Gastroesophageal sphincter (tissue), 4 donors: Measurements from ENCODE around the gene NREP. TPM values are rescaled to one million over a fixed set of nuclear protein-coding genes. Genes with fewer than 3 reads are reported as not detected.

Experiments used
- ATAC-seq: fragments of 150-250 bp; one replicate; pipeline ENCODE4 v1.9.1; 2016; ENCODE audit warnings: mild to moderate bottlenecking, moderate library complexity
- H3K27ac ChIP-seq, 4 donors: fragments of 200-600 bp; sonication (generic) in 3 of 4; 1 replicate in 3 of 4; 2 replicates in 1 of 4; pipeline ENCODE4 v1.5.1; 2016 to 2019
- H3K27me3 ChIP-seq: fragments of 200-600 bp; sonication (generic); one replicate; pipeline ENCODE4 v1.5.1; 2019
- H3K36me3 ChIP-seq, 2 donors: fragments of 200-600 bp; sonication (generic); one replicate each; pipeline ENCODE4 v1.5.1; 2019; ENCODE audit warnings: control low read depth in 1 of 2
- H3K4me1 ChIP-seq, 3 donors: fragments of 200-600 bp; sonication (generic); 1 replicate in 2 of 3; 2 replicates in 1 of 3; pipeline ENCODE4 v1.5.1; 2016 to 2019; ENCODE audit warnings: control low read depth in 2 of 3
- H3K4me3 ChIP-seq, 2 donors: fragments of 200-600 bp; sonication (generic); one replicate each; pipeline ENCODE4 v1.5.1; 2019; ENCODE audit warnings: mild to moderate bottlenecking in 1 of 2, moderate library complexity in 1 of 2
- H3K9me3 ChIP-seq, 3 donors: fragments of 200-600 bp; sonication (generic); one replicate each; pipeline ENCODE4 v1.5.1; 2017 to 2019; ENCODE audit warnings: control low read depth in 2 of 3
- CTCF ChIP-seq, 4 experiments: fragments of 200-600 bp in 2 of 4; fragments of 450-650 bp in 2 of 4; sonication (generic) in 1 of 4; IDR thresholded peaks; one replicate each; pipeline ENCODE4 v1.5.1; 2017 to 2019; ENCODE audit warnings: antibody characterized with exemption in 4 of 4, mild to moderate bottlenecking in 2 of 4, moderate library complexity in 2 of 4
- EP300 ChIP-seq: sonication (generic); formaldehyde crosslinking; IDR thresholded peaks from one replicate; pipeline ENCODE4 v1.6.1; 2017; ENCODE audit warnings: antibody characterized with exemption, mild to moderate bottlenecking
- POLR2A ChIP-seq, 2 donors: fragments of 450-650 bp; IDR thresholded peaks; one replicate each; pipeline ENCODE4 v1.6.1; 2017; ENCODE audit warnings: antibody characterized with exemption in 2 of 2, mild to moderate bottlenecking in 2 of 2, moderate library complexity in 1 of 2
- POLR2AphosphoS5 ChIP-seq: sonication (generic); formaldehyde crosslinking; IDR thresholded peaks from one replicate; pipeline ENCODE4 v1.6.1; 2017; ENCODE audit warnings: antibody characterized with exemption
- WGBS, 2 donors: methylation state at CpG; one replicate each; pipeline ENCODE4 v1.1.5; 2018; ENCODE audit warnings: low coverage in 1 of 2; 5-methylcytosine and 5-hydroxymethylcytosine counted together
- total RNA-seq, 4 donors: library from RNA; depleted of rRNA; stranded (reverse); fragments of >200 nt; gene quantifications; one replicate each; pipeline ENCODE4 v1.1.0, GENCODE V29; 2016

NREP gene
- total RNA-seq, 4 donors from 2014 or later = 8.3 to 24.7 (median 19.0) TPM

- TF ChIP-seq EP300 (no peak), POLR2AphosphoS5 (no peak), CTCF (IDR thresholded peaks at IDR 0.05) (no peak), POLR2A (IDR thresholded peaks at IDR 0.05) (no peak)
- no peak for ATAC-seq
- H3K4me3 ChIP-seq = no peak overlapping the region
- no peaks in the 10 kb centered on the region for H3K27me3 ChIP-seq
- no peaks in the 10 kb centered on the region for H3K9me3 ChIP-seq
- H3K36me3 ChIP-seq = no peaks in the 10 kb centered on the region
- H3K27ac ChIP-seq = no peak overlapping the region
- H3K4me1 ChIP-seq = peaks cover under 1 to 6% (median under 1%) of the 10 kb centered on the region in 3 donors
- WGBS, 2 donors = 96 to 100% methylated on average over 4 of the region's 4 CpGs
Measured at GRCh38 chr5:111769541-111769940, 12.5 kb upstream of the NREP start.

- no peak for ATAC-seq
- no peaks in the 10 kb centered on the region for H3K36me3 ChIP-seq
- no peak overlapping the region for H3K27ac ChIP-seq
- H3K27me3 ChIP-seq = no peaks in the 10 kb centered on the region
- no peaks in the 10 kb centered on the region for H3K4me1 ChIP-seq
- no peak overlapping the region for H3K4me3 ChIP-seq
- H3K9me3 ChIP-seq = no peaks in the 10 kb centered on the region
- TF ChIP-seq POLR2A (IDR thresholded peaks at IDR 0.05) (no peak), CTCF (IDR thresholded peaks at IDR 0.05) (no peak), POLR2AphosphoS5 (no peak), EP300 (no peak)
- 86 to 88% methylated on average over 8 of the region's 8 CpGs for WGBS, 2 donors
Measured at GRCh38 chr5:111765613-111766571, 8.9 kb upstream of the NREP start.

GRCh38 chr5:111764019-111764418 lies 7.0 kb upstream of the NREP start:
- no peak for ATAC-seq
- H3K9me3 ChIP-seq = no peaks in the 10 kb centered on the region
- no peak for TF ChIP-seq CTCF (IDR thresholded peaks at IDR 0.05)
- TF ChIP-seq POLR2AphosphoS5 = no peak
- no peak for TF ChIP-seq POLR2A (IDR thresholded peaks at IDR 0.05)
- TF ChIP-seq EP300 = no peak

DNA sequence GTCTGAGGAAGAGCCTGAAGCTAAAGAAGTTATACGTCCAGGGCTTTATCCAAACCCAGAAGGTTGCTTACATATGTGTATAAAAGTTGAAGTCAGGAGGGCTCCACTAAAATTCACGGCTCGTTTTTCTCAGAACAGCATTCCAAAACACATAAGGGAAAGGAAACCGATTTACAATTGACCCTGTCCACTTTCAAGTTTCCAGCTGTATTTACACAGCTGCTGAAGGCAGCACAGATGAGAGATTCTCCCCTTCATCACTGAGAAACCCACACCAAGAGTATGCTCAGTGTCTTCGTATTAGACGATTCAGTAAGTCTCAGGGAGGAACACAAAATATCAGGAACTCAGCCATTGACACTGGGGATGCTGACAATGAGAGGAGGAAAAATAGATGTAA lies 5.9 kb upstream of the NREP start:
- no peak for ATAC-seq
- Histone ChIP-seq H3K36me3 (no peaks in the 10 kb centered on the region), H3K27me3 (no peaks in the 10 kb centered on the region), H3K27ac (no peak overlapping the region), H3K4me1 (peaks cover 0 to 10% (median 0%) of the 10 kb centered on the region in 3 donors), H3K9me3 (no peaks in the 10 kb centered on the region), H3K4me3 (no peak overlapping the region)
- WGBS, 2 donors = 40 to 49% methylated on average over 1 to 6 of the region's 6 CpGs
- no peak for TF ChIP-seq CTCF (IDR thresholded peaks at IDR 0.05)

More at GRCh38 chr5:111764019-111764418, 7.0 kb upstream of the NREP start:
- H3K27me3 ChIP-seq = no peaks in the 10 kb centered on the region
- H3K4me1 ChIP-seq = no peaks in the 10 kb centered on the region
- no peaks in the 10 kb centered on the region for H3K36me3 ChIP-seq
- no peak overlapping the region for H3K27ac ChIP-seq
- H3K4me3 ChIP-seq = no peak overlapping the region

DNA sequence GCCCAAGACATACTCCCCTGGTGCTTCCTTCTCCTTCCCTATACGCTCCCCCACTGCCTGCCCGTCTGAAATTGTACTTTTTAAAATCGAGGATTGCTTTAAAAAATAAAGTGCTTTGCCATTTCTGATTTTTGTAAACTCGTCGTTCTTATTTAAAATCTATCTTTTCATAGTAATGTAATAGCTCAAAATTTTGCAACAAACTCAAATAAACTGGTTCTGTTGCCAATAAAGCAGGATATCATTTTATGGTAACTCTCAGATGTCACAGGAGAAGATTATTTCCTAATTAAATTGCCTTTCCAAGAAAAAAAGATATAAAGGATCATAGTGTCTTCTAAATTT lies 1.3 kb upstream of the NREP start:
- Histone ChIP-seq H3K4me3 (peak overlapping the region; percentile 36 to 64), H3K27ac (peak overlapping the region; percentile 19 to 94 (median 91)), H3K27me3 (no peaks in the 10 kb centered on the region), H3K36me3 (no peaks in the 10 kb centered on the region), H3K4me1 (peaks cover 5 to 46% (median 8%) of the 10 kb centered on the region in 3 donors), H3K9me3 (no peaks in the 10 kb centered on the region)
- TF ChIP-seq POLR2A (IDR thresholded peaks at IDR 0.05) = no peak
- TF ChIP-seq EP300 = no peak
- no peak for TF ChIP-seq POLR2AphosphoS5
- TF ChIP-seq CTCF (IDR thresholded peaks at IDR 0.05) = no peak
- 1% methylated on average over 5 of the region's 5 CpGs; no CpG with 5 or more reads in 1 of the 2 donors for WGBS, 2 donors
- ATAC-seq = no peak
